ENCODE results near the gene MAPK1.
"Not testable (repeated sequence)": the region's sequence is repeated elsewhere in the genome, so short reads cannot be mapped to it uniquely, and the experiment has no call there.

Gene MAPK1

DNA sequence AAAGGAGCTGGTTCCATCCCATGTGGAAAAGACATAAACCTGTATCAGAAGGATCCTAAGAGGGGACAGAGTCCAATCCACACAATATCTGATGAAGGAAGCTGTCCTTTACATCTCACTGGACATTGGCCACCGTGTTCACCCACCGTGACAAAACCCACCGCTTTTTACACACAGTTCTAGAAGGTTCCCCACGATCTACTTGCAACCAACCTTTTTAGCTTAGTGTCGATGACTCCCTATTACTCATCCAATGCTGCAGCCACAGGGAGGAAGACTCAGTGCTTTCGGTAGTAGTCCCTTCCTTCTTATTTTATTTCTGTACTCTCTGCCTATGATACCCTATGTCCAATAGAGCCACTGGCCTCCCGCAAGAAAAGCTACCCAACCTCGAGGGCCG is 65.4 kb downstream of the MAPK1 start:
- no peak overlapping the region for H3K27ac Mint-ChIP-seq
- peaks cover 43% of the 10 kb centered on the region for H3K36me3 Mint-ChIP-seq (ENCODE audit: low read depth)
- no peaks in the 10 kb centered on the region for H3K9me3 Mint-ChIP-seq
- no peaks in the 10 kb centered on the region for H3K27me3 Mint-ChIP-seq (ENCODE audit: low read depth)
- no peaks in the 10 kb centered on the region for H3K4me1 Mint-ChIP-seq (ENCODE audit: low read depth)
- no peak overlapping the region for H3K4me3 Mint-ChIP-seq

DNA sequence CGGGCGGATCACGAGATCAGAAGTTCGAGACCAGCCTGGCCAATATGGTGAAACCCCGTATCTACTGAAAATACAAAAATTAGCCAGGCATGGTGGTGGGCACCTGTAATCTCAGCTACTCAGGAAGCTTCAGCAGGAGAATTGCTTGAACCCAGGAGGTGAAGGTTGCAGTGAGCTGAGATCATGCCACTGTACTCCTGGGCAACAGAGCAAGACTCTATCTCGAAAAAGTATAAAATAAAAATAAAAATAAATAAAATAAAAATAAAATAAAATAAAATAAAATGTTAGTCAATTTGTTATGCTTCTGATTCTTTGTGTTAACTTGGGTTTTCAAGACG is 66.2 kb downstream of the MAPK1 start:
- H3K27me3 Mint-ChIP-seq (ENCODE audit: low read depth); H3K27ac Mint-ChIP-seq; H3K4me1 Mint-ChIP-seq (ENCODE audit: low read depth); H3K9me3 Mint-ChIP-seq; H3K4me3 Mint-ChIP-seq: not testable (repeated sequence)
- peaks cover 42% of the 10 kb centered on the region for H3K36me3 Mint-ChIP-seq (ENCODE audit: low read depth)

DNA sequence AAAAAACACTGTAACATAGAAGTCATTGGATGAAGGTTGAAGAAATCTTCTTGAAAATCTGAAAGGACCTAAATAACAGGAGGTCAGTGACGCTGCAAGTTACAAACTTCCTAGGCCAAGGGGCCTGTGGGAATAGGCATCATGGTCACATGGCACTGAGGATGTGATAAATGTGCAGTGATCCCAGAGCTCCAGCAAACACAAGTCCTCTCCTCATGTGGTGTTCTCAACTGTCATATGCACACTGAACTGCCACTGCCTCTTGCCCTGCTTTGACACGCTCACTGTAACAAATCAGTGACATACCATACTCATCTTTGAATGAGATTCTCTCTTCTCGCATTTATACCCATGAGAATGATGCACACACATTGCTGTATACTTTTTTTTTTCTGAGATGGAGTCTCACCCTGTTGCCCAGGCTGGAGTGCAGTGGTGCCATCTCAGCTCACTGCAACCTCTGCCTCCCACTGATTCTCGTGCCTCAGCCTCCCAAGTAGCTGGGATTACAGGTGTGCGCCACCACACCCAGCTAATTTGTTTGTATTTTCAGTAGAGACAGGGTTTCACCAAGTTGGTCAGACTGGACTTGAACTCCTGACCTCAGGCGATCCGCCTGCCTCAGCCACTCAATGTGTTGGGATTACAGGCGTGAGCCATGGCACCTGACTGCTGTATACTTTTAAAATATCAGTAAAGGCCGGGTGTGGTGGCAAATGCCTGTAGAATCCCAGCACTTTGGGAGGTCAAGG is 66.7 kb downstream of the MAPK1 start:
- no peaks in the 10 kb centered on the region for H3K27me3 Mint-ChIP-seq (ENCODE audit: low read depth)
- no peak overlapping the region for H3K27ac Mint-ChIP-seq
- H3K4me1 Mint-ChIP-seq (ENCODE audit: low read depth) = no peaks in the 10 kb centered on the region
- no peaks in the 10 kb centered on the region for H3K9me3 Mint-ChIP-seq
- peaks cover 45% of the 10 kb centered on the region for H3K36me3 Mint-ChIP-seq (ENCODE audit: low read depth)
- no peak overlapping the region for H3K4me3 Mint-ChIP-seq

DNA sequence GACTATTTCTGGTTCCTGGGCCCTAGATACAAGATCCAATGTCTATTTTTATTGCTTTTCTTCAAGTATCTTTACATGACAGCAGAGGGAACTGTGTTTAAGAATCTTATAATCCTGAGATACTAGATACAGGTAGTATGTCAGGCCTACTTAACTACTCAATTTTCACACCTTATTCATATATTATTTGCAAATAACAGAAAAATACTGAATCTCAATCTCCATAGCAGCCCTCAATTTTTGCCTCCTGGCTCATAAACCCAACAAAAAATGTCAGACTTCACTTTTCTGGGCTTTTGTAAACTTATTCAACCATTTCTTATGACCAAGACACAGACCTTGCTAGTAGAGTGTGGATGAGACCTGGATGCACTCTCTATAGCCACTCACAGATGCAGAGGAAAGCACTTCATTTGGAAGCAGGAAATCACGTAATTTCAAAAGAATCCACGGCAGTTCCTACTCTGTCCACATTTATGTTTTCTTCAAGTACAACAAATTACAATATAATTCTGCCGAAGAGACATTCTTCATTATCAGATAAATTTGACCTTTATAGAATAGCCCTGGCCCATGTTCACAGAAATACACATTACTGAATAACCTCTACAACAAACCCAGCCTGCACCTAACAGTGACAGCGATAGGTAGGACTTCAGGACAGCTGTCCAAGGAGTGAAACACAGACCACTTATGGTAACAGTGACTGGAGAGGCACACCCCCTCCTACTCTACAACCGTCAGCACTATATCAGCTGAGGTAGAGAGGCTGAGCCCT is 69.8 kb downstream of the MAPK1 start:
- Mint-ChIP-seq H3K9me3 (no peaks in the 10 kb centered on the region), H3K27me3 (ENCODE audit: low read depth) (no peaks in the 10 kb centered on the region), H3K4me3 (no peak overlapping the region), H3K27ac (no peak overlapping the region), H3K4me1 (ENCODE audit: low read depth) (no peaks in the 10 kb centered on the region), H3K36me3 (ENCODE audit: low read depth) (peaks cover 33% of the 10 kb centered on the region)

DNA sequence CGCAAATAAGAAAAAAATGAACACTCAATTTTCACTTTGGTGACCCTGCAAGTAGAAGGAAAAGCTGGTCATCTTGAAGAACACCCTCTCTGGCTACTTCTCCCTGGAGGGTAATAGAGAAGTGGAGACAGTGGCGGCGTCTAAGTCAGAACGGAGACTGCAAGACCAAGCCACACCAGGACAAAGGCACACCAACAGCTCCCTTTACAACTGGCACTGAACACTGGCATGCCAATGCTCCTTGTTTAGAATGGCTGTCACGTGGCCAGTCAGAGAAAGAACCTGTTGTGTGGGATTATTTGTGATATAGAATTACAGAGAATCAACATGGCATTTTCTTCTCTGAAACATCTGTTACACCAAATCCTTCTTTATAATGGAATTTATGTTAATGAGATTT is 70.6 kb downstream of the MAPK1 start:
- Mint-ChIP-seq H3K4me1 (ENCODE audit: low read depth) (peaks cover 3% of the 10 kb centered on the region), H3K4me3 (no peak overlapping the region), H3K27ac (no peak overlapping the region), H3K9me3 (no peaks in the 10 kb centered on the region), H3K36me3 (ENCODE audit: low read depth) (peaks cover 28% of the 10 kb centered on the region), H3K27me3 (ENCODE audit: low read depth) (no peaks in the 10 kb centered on the region)

DNA sequence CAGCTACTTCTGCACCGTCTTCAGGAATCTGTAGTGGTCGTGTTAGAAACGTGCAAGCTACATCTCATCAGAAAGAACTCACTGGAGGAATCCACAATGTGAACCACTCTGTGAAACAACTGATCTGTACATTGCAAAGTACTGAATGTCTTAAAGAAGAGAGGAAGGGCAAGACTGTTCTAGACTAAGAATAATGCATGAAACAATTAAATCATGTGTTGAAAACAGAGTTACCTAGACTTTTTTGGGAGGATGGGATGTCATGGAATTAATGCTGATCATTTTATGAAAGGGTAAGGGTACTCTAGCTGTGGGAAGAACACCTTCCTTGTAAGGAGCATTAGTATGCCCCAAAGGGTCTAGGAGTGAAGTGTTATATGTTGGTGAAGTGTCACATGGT is 71.2 kb downstream of the MAPK1 start:
- Mint-ChIP-seq H3K27me3 (ENCODE audit: low read depth) (no peaks in the 10 kb centered on the region), H3K27ac (no peak overlapping the region), H3K4me1 (ENCODE audit: low read depth) (peaks cover 9% of the 10 kb centered on the region), H3K4me3 (no peak overlapping the region), H3K9me3 (no peaks in the 10 kb centered on the region), H3K36me3 (ENCODE audit: low read depth) (peaks cover 24% of the 10 kb centered on the region)

DNA sequence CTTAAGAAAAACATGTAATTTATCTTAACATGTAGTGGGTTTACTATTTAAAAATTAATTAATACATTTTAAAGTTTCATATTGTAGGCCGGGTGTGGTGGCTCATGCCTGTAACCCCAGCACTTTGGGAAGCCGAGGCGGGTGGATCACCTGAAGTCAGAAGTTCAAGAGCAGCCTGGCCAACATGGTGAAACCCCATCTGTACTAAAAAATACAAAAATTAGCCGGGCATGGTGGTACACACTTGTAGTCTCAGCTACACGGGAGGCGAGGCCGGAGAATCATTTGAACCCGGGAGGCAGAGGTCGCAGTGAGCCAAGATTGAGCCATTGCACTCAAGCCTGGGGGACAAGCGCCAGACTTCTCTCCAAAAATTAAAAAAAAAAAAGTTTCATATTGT is 73.7 kb downstream of the MAPK1 start:
- not testable (repeated sequence) for H3K4me1 Mint-ChIP-seq (ENCODE audit: low read depth); H3K9me3 Mint-ChIP-seq; H3K27me3 Mint-ChIP-seq (ENCODE audit: low read depth); H3K4me3 Mint-ChIP-seq; H3K27ac Mint-ChIP-seq
- peaks cover 18% of the 10 kb centered on the region for H3K36me3 Mint-ChIP-seq (ENCODE audit: low read depth)

DNA sequence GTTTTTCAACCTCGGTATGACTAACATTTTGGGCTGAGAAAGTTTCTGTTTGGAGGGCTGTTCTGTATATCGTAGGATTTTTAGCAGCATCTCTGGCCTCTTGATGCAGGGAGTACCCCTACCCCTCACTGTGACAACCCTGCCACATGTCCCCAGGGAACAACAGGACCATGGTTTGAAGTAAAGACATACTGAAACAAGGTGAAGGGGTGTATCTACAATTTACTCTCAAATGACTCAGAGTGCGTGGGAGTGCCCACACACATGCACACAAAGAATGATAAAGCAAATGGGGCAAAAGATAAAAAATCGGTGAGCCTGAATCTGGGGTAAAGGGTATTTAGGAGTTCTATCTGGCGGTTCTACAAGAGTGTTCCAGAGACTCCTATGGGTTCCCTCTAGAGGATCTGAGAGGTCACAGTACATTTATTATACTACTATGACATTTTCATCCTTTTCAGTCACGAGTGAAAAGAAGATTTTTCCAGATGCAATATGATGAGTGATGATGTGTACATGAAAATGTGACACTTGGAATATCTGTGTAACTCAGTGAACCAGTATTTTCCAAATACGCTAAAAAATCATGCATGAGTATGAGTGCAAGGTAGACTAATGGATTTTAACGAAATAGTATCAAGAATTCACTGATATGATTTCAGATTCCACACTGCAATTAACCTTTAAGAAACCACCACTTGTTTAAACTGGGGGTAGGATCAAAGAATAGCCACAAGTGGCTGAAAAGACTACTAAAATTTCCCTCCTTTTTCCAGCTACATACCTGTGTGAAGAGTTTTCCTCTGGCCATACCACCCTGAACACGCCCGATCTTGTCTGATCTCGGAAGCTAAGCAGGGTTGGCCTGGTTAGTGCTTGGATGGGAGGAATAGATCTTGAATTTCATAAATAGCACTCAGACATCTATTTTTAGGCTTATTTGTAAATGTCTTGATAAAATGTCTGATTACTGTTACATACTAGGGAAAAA is 75.5 kb downstream of the MAPK1 start:
- H3K27me3 Mint-ChIP-seq (ENCODE audit: low read depth) = no peaks in the 10 kb centered on the region
- peak overlapping the region; percentile 34 for H3K27ac Mint-ChIP-seq
- no peak overlapping the region for H3K4me3 Mint-ChIP-seq
- H3K36me3 Mint-ChIP-seq (ENCODE audit: low read depth) = peaks cover 20% of the 10 kb centered on the region
- H3K9me3 Mint-ChIP-seq = no peaks in the 10 kb centered on the region
- H3K4me1 Mint-ChIP-seq (ENCODE audit: low read depth) = peaks cover 9% of the 10 kb centered on the region

DNA sequence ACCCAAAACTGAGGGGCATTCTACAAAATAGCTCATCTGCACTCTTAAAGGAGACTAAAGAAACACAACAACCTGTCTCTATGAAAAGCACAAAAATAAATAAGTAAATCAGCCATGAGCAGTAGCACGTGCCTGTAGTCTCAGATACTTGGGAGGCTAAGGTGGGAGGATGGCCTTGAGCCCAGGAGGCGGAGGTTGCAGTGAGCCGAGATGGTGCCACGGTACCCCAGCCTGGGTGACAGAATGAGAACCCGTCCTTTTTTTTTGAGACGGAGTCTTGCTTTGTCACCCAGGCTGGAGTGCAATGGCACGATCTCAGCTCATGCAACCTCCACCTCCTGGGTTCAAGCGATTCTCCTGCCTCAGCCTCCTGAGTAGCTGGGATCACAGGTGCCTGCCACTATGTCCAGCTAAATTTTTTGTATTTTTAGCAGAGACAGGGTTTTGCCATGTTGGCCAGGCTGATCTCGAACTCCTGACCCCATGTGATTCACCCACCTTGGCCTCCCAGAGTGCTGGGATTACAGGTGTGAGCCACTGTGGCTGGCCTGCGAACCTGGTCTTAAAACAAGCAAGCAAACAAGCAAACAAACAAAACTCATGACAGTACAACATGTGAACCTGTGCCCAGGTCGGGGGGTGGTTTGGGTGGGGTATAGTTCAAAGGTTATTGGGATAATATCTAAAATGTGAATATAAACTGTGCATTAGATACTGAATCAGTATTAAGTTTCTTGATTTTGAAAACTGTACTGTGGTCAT is 76.4 kb downstream of the MAPK1 start:
- not testable (repeated sequence) for H3K4me3 Mint-ChIP-seq; H3K9me3 Mint-ChIP-seq; H3K27me3 Mint-ChIP-seq (ENCODE audit: low read depth); H3K4me1 Mint-ChIP-seq (ENCODE audit: low read depth)
- Mint-ChIP-seq H3K36me3 (ENCODE audit: low read depth) (peaks cover 16% of the 10 kb centered on the region), H3K27ac (peak overlapping the region; percentile 34)

DNA sequence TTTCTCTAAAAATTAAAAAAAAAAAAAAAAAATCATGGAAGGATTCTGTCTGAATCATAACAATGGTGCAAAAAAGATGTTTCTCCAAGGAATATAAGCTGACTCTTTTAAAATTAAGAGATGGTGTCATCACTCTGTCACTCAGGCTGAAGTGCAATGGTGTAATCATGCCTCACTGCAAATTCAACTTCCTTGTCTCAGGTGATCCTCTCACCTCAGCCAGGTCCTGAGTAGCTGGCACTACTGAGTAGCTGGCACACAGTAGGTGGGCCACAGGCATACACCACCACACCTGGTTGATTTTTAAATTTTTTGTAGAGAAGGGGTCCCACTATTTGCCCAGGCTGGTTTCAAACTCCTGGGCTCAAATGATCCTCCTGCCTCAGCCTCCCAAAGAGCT is 77.1 kb downstream of the MAPK1 start:
- Mint-ChIP-seq H3K27ac (no peak overlapping the region), H3K27me3 (ENCODE audit: low read depth) (no peaks in the 10 kb centered on the region), H3K9me3 (no peaks in the 10 kb centered on the region), H3K4me1 (ENCODE audit: low read depth) (peaks cover 9% of the 10 kb centered on the region), H3K36me3 (ENCODE audit: low read depth) (peaks cover 15% of the 10 kb centered on the region), H3K4me3 (no peak overlapping the region)

DNA sequence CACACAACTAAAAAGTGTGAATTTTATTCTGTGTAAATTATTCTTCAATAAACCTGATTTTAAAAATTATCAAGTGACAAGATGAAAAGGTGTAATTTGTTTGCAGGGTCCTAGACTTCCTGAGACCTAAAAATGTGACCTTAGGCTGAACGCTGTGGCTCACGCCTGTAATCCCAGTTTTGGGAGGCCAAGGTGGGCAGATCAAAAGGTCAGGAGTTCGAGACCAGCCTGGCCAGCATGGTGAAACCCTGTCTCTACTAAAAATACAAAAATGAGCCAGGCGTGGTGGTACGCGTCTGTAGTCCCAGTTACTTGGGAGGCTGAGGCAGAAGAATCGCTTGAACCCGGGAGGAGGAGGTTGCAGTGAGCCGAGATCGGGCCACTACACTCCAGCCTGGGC is 79.9 kb downstream of the MAPK1 start:
- H3K27me3 Mint-ChIP-seq (ENCODE audit: low read depth); H3K27ac Mint-ChIP-seq; H3K9me3 Mint-ChIP-seq; H3K4me1 Mint-ChIP-seq (ENCODE audit: low read depth); H3K4me3 Mint-ChIP-seq: not testable (repeated sequence)
- peaks cover 22% of the 10 kb centered on the region for H3K36me3 Mint-ChIP-seq (ENCODE audit: low read depth)

DNA sequence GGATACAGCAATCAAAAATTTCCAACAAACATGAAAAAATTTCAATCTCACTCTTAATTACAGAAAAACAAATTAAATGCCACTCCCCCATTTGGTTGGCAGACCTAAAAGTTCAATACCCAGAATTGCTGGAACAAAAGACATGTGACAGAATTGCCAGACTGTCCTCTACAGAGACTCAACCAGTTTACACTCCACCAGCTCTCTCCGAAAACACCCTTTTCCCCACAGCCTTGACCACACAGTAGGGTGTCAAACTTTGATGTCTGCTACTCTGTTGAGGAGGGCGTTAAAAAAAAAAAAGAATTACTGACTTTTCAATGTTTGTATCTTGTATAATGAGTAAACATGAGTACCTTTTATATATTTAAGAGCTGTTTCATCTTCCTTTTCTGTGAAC is 87.2 kb downstream of the MAPK1 start:
- H3K9me3 Mint-ChIP-seq = no peaks in the 10 kb centered on the region
- peaks cover 21% of the 10 kb centered on the region for H3K36me3 Mint-ChIP-seq (ENCODE audit: low read depth)
- H3K27me3 Mint-ChIP-seq (ENCODE audit: low read depth) = no peaks in the 10 kb centered on the region
- H3K4me3 Mint-ChIP-seq = no peak overlapping the region
- no peak overlapping the region for H3K27ac Mint-ChIP-seq
- H3K4me1 Mint-ChIP-seq (ENCODE audit: low read depth) = peaks cover 10% of the 10 kb centered on the region

DNA sequence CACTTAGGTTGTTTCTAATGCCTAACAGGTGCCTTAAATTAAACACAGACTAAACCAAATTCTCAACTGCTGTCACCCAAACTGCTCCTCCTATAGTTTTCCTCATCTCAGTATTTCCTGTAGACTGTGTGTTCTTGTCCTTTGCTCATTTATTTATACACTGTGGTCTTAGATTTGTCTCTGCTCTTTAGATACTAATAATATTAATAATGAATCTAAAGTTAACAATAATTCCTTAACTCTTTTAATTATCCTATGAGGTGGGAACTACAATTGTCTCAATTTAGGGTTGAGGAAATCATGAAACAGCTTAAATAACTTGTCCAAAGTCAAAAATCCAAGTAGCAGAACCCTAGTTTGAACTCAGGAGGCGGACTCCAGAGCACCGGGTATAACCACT is 88.0 kb downstream of the MAPK1 start:
- H3K27me3 Mint-ChIP-seq (ENCODE audit: low read depth) = no peaks in the 10 kb centered on the region
- no peak overlapping the region for H3K27ac Mint-ChIP-seq
- no peak overlapping the region for H3K4me3 Mint-ChIP-seq
- peaks cover 10% of the 10 kb centered on the region for H3K4me1 Mint-ChIP-seq (ENCODE audit: low read depth)
- peaks cover 17% of the 10 kb centered on the region for H3K36me3 Mint-ChIP-seq (ENCODE audit: low read depth)
- no peaks in the 10 kb centered on the region for H3K9me3 Mint-ChIP-seq

DNA sequence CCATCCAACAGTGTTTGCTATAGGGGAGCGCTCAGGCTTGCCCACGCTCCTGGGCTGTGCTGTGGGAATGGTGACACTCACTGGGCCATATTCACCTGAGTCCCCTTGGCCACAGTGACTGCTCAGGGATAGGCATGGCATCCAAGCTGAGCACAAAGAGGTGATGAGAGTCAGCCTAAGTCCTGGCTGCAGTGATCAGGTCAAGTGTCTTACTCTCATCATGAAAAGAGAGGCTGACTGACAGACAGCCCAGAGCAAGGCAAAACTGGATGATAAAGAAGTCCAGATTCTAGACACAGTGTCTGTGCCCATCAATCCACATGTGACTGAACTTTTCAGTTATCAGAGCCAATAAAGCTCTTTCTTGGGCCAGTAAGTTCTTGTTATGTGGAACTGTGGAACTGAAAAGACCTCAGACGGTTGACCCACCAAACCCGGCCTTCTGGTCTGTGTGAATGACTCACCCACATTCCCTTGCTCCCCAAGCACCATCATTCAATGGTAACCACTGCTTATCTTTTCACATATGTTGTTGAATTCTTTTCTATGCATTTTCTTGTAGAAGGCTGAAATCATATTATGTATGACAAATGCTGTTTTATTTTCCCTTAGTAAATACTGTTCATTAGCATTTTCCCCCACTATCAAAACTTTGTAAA is 88.6 kb downstream of the MAPK1 start:
- Mint-ChIP-seq H3K27ac (no peak overlapping the region), H3K4me3 (no peak overlapping the region), H3K4me1 (ENCODE audit: low read depth) (peaks cover 10% of the 10 kb centered on the region), H3K9me3 (no peaks in the 10 kb centered on the region), H3K27me3 (ENCODE audit: low read depth) (no peaks in the 10 kb centered on the region), H3K36me3 (ENCODE audit: low read depth) (peaks cover 17% of the 10 kb centered on the region)

Data from T-helper 1 cell treated with Interleukin-12 subunit alpha and Interleukin-12 subunit beta and Interleukin-4 antibody, amounts not matched to agents 30 μg/mL and 1 μg/mL, for 36 hours (primary cell).